ENCODE results near the gene EPDR1.
A peak's percentile ranks its signal among the peaks of the same experiment; 100 is the strongest.

EPDR1 gene

DNA sequence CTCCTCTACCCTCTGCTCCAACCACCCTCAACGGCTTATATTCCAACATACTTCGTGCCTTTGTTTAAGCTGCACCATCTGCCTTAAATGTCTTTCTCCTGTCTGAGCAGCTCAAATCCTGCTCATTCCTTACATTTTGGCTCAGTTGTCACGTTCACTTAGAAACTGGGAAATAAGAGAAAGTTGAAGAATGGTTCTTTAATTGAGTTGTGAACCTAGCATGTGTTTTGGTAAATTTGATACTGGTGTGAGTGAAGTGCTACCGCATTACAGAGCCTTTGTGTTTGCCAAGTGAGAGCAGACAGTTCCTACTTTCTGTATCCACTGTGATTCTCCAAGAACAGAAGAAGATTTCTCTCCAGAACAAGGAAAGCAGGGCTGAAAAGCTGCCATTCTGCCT is 54.3 kb downstream of the EPDR1 start:
- Histone ChIP-seq H3K9ac (ENCODE audit: low read depth in 1 of 2, low read length in 2 of 2) (no peak overlapping the region), H3K27ac (ENCODE audit: low read depth, low read length) (no peak overlapping the region), H3K36me3 (ENCODE audit: control insufficient read depth in 1 of 2, insufficient read depth in 2 of 2, low read length in 2 of 2) (no peaks in the 10 kb centered on the region)

DNA sequence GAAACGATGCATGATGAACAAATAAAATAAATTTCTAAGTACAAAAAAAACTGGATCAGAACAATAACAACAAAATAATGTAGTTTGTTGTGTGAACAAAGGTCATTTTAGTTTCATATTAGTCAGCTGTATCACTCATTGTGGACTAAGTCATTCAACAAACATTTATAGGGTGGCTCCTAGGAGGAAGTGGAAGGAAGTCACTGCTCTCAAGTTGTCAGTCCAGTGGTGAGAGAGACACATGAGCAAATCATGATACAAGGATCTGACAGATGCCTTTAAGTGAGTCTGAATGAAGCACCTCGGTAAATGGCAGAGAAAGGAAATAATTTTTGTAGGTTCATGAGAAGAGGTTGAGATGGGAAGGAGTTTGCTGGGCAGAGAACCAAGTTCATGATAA is 56.8 kb downstream of the EPDR1 start:
- no peaks in the 10 kb centered on the region for H3K9me3 ChIP-seq (ENCODE audit: control insufficient read depth in 1 of 2, low read length in 2 of 2)
- no peak overlapping the region for H3K4me3 ChIP-seq (ENCODE audit: low read depth in 1 of 2, low read length in 2 of 2)
- no peak overlapping the region for H3K9ac ChIP-seq (ENCODE audit: low read depth in 1 of 2, low read length in 2 of 2)
- H3K27ac ChIP-seq (ENCODE audit: low read depth, low read length), result no peak overlapping the region
- H3K27me3 ChIP-seq (ENCODE audit: control insufficient read depth in 1 of 2, insufficient read depth in 2 of 2, low read length in 2 of 2), result no peaks in the 10 kb centered on the region
- no peaks in the 10 kb centered on the region for H3K4me1 ChIP-seq (ENCODE audit: control insufficient read depth in 1 of 2, insufficient read depth in 2 of 2, low read length in 2 of 2)
- no peaks in the 10 kb centered on the region for H3K36me3 ChIP-seq (ENCODE audit: control insufficient read depth in 1 of 2, insufficient read depth in 2 of 2, low read length in 2 of 2)

More for the DNA sequence above, 54.3 kb downstream of the EPDR1 start:
- no peak overlapping the region for H3K4me3 ChIP-seq (ENCODE audit: low read depth in 1 of 2, low read length in 2 of 2)
- H3K4me1 ChIP-seq (ENCODE audit: control insufficient read depth in 1 of 2, insufficient read depth in 2 of 2, low read length in 2 of 2), result no peaks in the 10 kb centered on the region
- no peaks in the 10 kb centered on the region for H3K9me3 ChIP-seq (ENCODE audit: control insufficient read depth in 1 of 2, low read length in 2 of 2)
- H3K27me3 ChIP-seq (ENCODE audit: control insufficient read depth in 1 of 2, insufficient read depth in 2 of 2, low read length in 2 of 2), result no peaks in the 10 kb centered on the region

DNA sequence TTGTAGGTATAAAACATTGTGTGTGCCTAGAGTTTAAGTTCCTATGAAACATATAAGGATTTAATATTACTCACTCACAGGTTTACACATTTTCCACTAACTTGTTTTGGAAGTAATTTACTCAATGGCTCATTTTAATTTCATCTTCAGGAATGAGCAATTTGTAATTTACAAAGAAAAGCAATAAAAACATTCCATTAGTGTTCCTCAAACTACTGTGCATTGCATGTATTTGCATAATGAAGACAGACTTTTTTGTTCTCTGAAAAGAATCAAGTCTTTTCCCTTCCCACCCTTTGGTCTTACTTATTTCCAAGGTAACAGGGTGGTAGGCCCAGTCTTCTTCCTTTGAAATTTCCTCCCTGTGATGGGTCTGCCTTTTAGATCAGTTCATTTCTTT is 61.2 kb downstream of the EPDR1 start:
- no peak overlapping the region for H3K9ac ChIP-seq (ENCODE audit: low read depth in 1 of 2, low read length in 2 of 2)
- H3K27me3 ChIP-seq (ENCODE audit: control insufficient read depth in 1 of 2, insufficient read depth in 2 of 2, low read length in 2 of 2), result no peaks in the 10 kb centered on the region
- H3K36me3 ChIP-seq (ENCODE audit: control insufficient read depth in 1 of 2, insufficient read depth in 2 of 2, low read length in 2 of 2), result no peaks in the 10 kb centered on the region
- H3K4me3 ChIP-seq (ENCODE audit: low read depth in 1 of 2, low read length in 2 of 2), result no peak overlapping the region
- peaks cover 5 to 14% of the 10 kb centered on the region in 2 donors for H3K4me1 ChIP-seq (ENCODE audit: control insufficient read depth in 1 of 2, insufficient read depth in 2 of 2, low read length in 2 of 2)
- H3K27ac ChIP-seq (ENCODE audit: low read depth, low read length), result no peak overlapping the region
- H3K9me3 ChIP-seq (ENCODE audit: control insufficient read depth in 1 of 2, low read length in 2 of 2), result no peaks in the 10 kb centered on the region

DNA sequence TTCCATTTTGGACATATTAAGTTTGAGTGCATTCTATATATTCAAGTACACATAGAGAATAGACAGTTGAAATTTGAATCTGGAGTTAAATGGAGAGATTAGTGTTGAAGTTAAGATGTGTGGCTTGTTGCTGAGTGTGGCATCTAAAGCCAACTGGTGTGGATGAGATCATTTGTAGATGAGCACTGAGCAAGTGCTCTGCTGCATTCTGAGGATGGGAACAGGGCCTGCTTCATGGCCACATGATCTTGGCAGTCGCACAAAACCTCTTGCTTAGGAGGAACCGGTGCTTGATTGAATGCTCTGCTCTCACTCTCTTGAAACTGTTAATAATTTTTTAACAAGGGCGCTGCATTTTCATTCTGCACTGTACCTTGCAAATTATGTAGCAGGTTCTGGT is 62.0 kb downstream of the EPDR1 start:
- Histone ChIP-seq H3K27ac (ENCODE audit: low read depth, low read length) (no peak overlapping the region), H3K27me3 (ENCODE audit: control insufficient read depth in 1 of 2, insufficient read depth in 2 of 2, low read length in 2 of 2) (no peaks in the 10 kb centered on the region), H3K4me1 (ENCODE audit: control insufficient read depth in 1 of 2, insufficient read depth in 2 of 2, low read length in 2 of 2) (peaks cover 10 to 20% of the 10 kb centered on the region in 2 donors), H3K9ac (ENCODE audit: low read depth in 1 of 2, low read length in 2 of 2) (no peak overlapping the region), H3K9me3 (ENCODE audit: control insufficient read depth in 1 of 2, low read length in 2 of 2) (no peaks in the 10 kb centered on the region), H3K4me3 (ENCODE audit: low read depth in 1 of 2, low read length in 2 of 2) (no peak overlapping the region), H3K36me3 (ENCODE audit: control insufficient read depth in 1 of 2, insufficient read depth in 2 of 2, low read length in 2 of 2) (no peaks in the 10 kb centered on the region)

DNA sequence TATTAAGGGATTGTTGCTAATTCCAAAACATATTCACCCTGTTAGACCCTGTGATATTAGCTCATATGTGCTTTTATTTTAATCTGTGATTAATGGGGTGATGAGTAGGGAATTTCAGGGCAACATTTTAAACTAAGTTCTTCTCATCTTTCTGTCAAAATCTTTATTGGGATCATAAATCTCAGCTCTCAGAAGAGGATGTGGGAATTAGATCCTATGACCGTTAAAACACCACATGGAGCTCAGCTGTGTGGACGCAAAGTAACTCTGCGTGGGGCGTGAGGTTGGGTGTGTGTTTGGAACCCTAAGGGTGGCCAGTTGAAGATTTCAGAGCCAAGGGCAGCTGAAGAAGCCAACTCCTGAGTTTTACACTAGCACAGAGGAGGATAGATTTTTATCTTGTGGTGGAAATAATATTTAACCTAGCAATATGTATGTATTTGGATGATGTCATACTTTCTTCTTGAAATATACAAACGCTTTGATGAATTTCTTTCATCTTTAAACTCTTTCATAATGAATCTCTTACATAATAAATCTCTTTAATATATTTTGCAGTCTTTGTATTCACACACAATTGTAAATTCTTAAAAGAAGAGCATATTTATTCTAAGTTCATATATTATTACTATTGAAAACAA is 64.4 kb downstream of the EPDR1 start:
- Histone ChIP-seq H3K27me3 (ENCODE audit: control insufficient read depth in 1 of 2, insufficient read depth in 2 of 2, low read length in 2 of 2) (no peaks in the 10 kb centered on the region), H3K36me3 (ENCODE audit: control insufficient read depth in 1 of 2, insufficient read depth in 2 of 2, low read length in 2 of 2) (no peaks in the 10 kb centered on the region), H3K9me3 (ENCODE audit: control insufficient read depth in 1 of 2, low read length in 2 of 2) (no peaks in the 10 kb centered on the region), H3K27ac (ENCODE audit: low read depth, low read length) (no peak overlapping the region), H3K4me1 (ENCODE audit: control insufficient read depth in 1 of 2, insufficient read depth in 2 of 2, low read length in 2 of 2) (peaks cover 27 to 36% of the 10 kb centered on the region in 2 donors), H3K9ac (ENCODE audit: low read depth in 1 of 2, low read length in 2 of 2) (no peak overlapping the region), H3K4me3 (ENCODE audit: low read depth in 1 of 2, low read length in 2 of 2) (no peak overlapping the region)

DNA sequence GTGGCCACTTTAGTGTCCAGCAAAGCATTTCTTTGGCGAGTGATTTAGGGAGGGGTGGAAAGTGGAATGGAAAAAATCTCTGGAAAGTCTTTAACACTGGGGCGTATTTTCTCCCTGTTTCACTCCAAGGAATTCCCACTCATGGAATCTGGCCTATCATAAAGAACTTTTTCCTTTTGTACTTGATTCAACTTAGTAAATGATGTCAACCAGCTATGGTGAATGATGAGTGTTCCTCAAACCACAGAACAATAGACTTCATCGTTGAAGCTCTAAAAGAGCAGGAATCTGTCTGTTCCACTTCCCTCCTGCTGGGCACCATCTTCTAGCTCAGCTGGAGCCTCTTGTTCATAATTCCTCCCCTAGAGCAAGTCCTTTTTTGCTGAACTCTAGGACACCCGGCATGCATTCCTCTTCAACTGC is 66.5 kb downstream of the EPDR1 start:
- Histone ChIP-seq H3K9ac (ENCODE audit: low read depth in 1 of 2, low read length in 2 of 2) (no peak overlapping the region), H3K27ac (ENCODE audit: low read depth, low read length) (no peak overlapping the region), H3K27me3 (ENCODE audit: control insufficient read depth in 1 of 2, insufficient read depth in 2 of 2, low read length in 2 of 2) (no peaks in the 10 kb centered on the region), H3K9me3 (ENCODE audit: control insufficient read depth in 1 of 2, low read length in 2 of 2) (no peaks in the 10 kb centered on the region), H3K36me3 (ENCODE audit: control insufficient read depth in 1 of 2, insufficient read depth in 2 of 2, low read length in 2 of 2) (no peaks in the 10 kb centered on the region), H3K4me1 (ENCODE audit: control insufficient read depth in 1 of 2, insufficient read depth in 2 of 2, low read length in 2 of 2) (peaks cover 30 to 42% of the 10 kb centered on the region in 2 donors), H3K4me3 (ENCODE audit: low read depth in 1 of 2, low read length in 2 of 2) (no peak overlapping the region)

DNA sequence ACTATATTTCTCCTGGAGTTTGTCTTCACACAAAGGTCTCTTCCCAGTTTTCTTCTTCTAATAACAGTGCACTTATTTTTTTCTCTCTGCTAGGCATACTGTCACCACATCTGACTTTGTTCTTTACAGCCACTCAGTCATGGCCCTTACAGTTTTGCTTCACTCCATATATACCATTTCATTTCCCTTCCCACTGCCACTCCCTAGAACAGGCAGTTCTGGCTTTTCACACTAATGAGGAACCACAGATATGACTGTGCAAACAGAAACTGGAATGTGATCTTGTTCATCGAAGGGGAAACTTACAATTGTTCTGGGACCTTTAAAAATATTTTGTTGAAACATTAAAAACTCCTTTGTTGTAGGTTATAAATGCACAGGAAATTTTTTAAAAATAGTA is 67.3 kb downstream of the EPDR1 start:
- Histone ChIP-seq H3K9me3 (ENCODE audit: control insufficient read depth in 1 of 2, low read length in 2 of 2) (no peaks in the 10 kb centered on the region), H3K27ac (ENCODE audit: low read depth, low read length) (no peak overlapping the region), H3K27me3 (ENCODE audit: control insufficient read depth in 1 of 2, insufficient read depth in 2 of 2, low read length in 2 of 2) (no peaks in the 10 kb centered on the region), H3K9ac (ENCODE audit: low read depth in 1 of 2, low read length in 2 of 2) (no peak overlapping the region), H3K4me3 (ENCODE audit: low read depth in 1 of 2, low read length in 2 of 2) (no peak overlapping the region), H3K4me1 (ENCODE audit: control insufficient read depth in 1 of 2, insufficient read depth in 2 of 2, low read length in 2 of 2) (peaks cover 30 to 42% of the 10 kb centered on the region in 2 donors), H3K36me3 (ENCODE audit: control insufficient read depth in 1 of 2, insufficient read depth in 2 of 2, low read length in 2 of 2) (no peaks in the 10 kb centered on the region)

DNA sequence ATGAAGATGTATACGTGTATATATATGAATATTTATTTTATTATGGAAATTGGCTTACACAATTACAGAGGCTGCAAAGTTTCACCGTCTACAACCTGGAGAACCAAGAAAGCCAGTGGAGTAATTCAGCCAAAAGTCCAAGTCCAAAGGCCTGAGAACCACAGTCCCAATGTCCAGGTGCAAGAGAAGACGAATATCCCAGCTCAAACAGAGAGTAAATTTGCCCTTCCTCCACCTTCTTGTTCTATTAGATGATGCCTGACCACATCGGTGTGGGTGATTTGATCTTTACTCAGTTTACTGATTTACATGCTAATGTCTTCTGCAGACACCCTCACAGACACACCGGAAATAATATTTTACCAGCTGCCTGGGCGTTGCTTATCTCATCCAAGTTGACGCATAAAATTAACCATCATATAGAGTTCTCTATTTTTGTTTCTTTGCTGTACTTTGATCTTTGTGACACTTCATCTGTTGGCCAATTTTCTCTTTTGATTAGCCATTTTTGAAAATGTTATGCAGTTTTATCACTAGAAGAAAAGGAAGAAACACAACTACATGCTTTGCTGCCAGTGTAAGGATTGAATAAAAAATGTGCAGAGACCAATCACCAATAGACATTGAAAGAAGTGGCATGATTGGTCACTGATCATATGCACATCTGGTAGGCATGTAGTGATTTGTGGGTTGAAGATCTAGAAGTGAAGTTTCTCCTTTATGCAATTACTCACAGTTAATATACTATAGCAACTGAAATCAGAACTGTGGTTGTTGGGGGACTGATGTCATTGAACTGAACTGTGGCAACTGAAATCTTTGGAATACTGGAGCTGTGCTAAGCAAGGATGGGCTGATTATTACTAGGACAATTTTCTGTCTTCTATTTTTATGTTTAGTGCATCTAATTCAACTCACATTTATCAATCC is 68.5 kb downstream of the EPDR1 start:
- H3K27me3 ChIP-seq (ENCODE audit: control insufficient read depth in 1 of 2, insufficient read depth in 2 of 2, low read length in 2 of 2), result no peaks in the 10 kb centered on the region
- no peaks in the 10 kb centered on the region for H3K36me3 ChIP-seq (ENCODE audit: control insufficient read depth in 1 of 2, insufficient read depth in 2 of 2, low read length in 2 of 2)
- no peak overlapping the region for H3K9ac ChIP-seq (ENCODE audit: low read depth in 1 of 2, low read length in 2 of 2)
- no peak overlapping the region for H3K27ac ChIP-seq (ENCODE audit: low read depth, low read length)
- H3K9me3 ChIP-seq (ENCODE audit: control insufficient read depth in 1 of 2, low read length in 2 of 2), result no peaks in the 10 kb centered on the region
- H3K4me1 ChIP-seq (ENCODE audit: control insufficient read depth in 1 of 2, insufficient read depth in 2 of 2, low read length in 2 of 2), result peaks cover 30 to 42% of the 10 kb centered on the region in 2 donors
- H3K4me3 ChIP-seq (ENCODE audit: low read depth in 1 of 2, low read length in 2 of 2), result peak overlapping the region in 1 of 2 donors; percentile 24

DNA sequence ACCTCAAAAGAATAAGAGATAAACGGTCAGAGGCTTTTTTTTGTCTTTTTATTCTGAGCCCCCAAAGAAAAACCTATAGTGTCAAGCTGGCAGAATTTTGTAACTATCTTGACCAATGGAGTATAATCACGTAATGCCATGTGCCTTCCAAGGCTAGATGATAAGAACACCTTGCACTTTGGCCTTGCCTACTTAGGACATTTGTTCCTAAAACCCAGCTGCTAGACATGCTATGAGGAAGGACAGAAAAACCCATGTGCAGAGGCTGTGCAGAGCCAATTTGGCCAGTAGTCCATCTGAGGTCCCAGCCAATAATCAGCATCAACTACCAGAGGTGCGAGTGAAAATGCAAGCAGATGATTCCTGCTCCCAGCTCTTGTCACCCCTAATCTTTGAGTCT is 69.9 kb downstream of the EPDR1 start:
- Histone ChIP-seq H3K27ac (ENCODE audit: low read depth, low read length) (no peak overlapping the region), H3K27me3 (ENCODE audit: control insufficient read depth in 1 of 2, insufficient read depth in 2 of 2, low read length in 2 of 2) (no peaks in the 10 kb centered on the region), H3K4me3 (ENCODE audit: low read depth in 1 of 2, low read length in 2 of 2) (no peak overlapping the region), H3K9ac (ENCODE audit: low read depth in 1 of 2, low read length in 2 of 2) (no peak overlapping the region), H3K4me1 (ENCODE audit: control insufficient read depth in 1 of 2, insufficient read depth in 2 of 2, low read length in 2 of 2) (peaks cover 25 to 32% of the 10 kb centered on the region in 2 donors), H3K9me3 (ENCODE audit: control insufficient read depth in 1 of 2, low read length in 2 of 2) (no peaks in the 10 kb centered on the region), H3K36me3 (ENCODE audit: control insufficient read depth in 1 of 2, insufficient read depth in 2 of 2, low read length in 2 of 2) (no peaks in the 10 kb centered on the region)

DNA sequence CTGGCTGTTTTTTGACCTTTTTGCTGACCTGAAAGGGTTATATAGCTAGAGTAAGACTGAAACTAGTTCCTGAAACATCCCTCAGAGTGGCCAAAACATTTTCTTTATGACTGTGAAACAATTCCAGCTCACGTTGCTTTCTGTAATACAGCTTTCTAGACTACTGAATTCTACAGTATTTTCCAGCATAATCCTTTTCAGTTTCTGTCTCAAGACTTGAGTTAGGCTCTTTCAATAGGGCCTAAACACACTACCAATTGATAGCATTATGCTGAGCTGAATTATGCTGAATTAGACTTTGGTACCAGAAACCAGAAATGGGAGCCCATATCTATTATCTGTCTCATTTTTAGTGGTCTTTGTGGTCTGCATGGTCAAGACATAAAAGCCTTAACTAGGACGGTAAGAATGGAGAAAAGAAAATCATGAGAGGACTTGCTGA is 72.6 kb downstream of the EPDR1 start:
- Histone ChIP-seq H3K27ac (ENCODE audit: low read depth, low read length) (no peak overlapping the region), H3K4me1 (ENCODE audit: control insufficient read depth in 1 of 2, insufficient read depth in 2 of 2, low read length in 2 of 2) (peaks cover 16 to 19% of the 10 kb centered on the region in 2 donors), H3K36me3 (ENCODE audit: control insufficient read depth in 1 of 2, insufficient read depth in 2 of 2, low read length in 2 of 2) (no peaks in the 10 kb centered on the region), H3K27me3 (ENCODE audit: control insufficient read depth in 1 of 2, insufficient read depth in 2 of 2, low read length in 2 of 2) (no peaks in the 10 kb centered on the region), H3K9me3 (ENCODE audit: control insufficient read depth in 1 of 2, low read length in 2 of 2) (no peaks in the 10 kb centered on the region), H3K9ac (ENCODE audit: low read depth in 1 of 2, low read length in 2 of 2) (no peak overlapping the region), H3K4me3 (ENCODE audit: low read depth in 1 of 2, low read length in 2 of 2) (no peak overlapping the region)
